Measurements from ENCODE around the gene ITCH. TPM values are rescaled to one million over a fixed set of nuclear protein-coding genes. Genes with fewer than 3 reads are reported as not detected.
"Not testable (repeated sequence)": the region's sequence is repeated elsewhere in the genome, so short reads cannot be mapped to it uniquely, and the experiment has no call there.

ITCH gene
- total RNA-seq, 1 donor from 2014 or later: 83.3 TPM

DNA sequence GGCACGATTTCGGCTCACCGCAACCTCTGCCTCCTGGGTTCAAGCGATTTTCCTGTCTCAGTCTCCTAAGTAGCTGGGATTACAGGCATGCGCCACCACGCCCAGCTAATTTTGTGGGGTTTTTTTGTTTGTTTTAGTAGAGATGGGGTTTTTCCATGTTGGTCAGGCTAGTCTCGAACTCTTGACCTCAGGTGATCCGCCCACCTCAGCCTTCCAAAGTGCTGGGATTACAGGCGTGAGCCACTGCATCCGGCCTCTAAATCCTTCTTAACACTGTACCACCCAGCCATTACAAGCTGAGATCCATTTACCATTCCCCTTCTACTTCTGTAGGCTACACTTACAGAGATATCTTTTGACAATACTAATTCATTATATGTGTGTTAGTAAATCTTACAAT lies 51.5 kb downstream of the ITCH start:
- not testable (repeated sequence) for DNase-seq (ENCODE audit: low spot score)

GRCh38 chr20:34415079-34415478 lies 52.0 kb downstream of the ITCH start:
- DNase-seq (ENCODE audit: low spot score): no peak

GRCh38 chr20:34420146-34420545 lies 57.1 kb downstream of the ITCH start:
- DNase-seq (ENCODE audit: low spot score): no peak

- no peak for DNase-seq (ENCODE audit: low spot score)
These were observed 57.9 kb downstream of the ITCH start for GRCh38 chr20:34420975-34421374.

GRCh38 chr20:34421766-34422466 lies 58.8 kb downstream of the ITCH start:
- no peak for DNase-seq (ENCODE audit: low spot score)

DNA sequence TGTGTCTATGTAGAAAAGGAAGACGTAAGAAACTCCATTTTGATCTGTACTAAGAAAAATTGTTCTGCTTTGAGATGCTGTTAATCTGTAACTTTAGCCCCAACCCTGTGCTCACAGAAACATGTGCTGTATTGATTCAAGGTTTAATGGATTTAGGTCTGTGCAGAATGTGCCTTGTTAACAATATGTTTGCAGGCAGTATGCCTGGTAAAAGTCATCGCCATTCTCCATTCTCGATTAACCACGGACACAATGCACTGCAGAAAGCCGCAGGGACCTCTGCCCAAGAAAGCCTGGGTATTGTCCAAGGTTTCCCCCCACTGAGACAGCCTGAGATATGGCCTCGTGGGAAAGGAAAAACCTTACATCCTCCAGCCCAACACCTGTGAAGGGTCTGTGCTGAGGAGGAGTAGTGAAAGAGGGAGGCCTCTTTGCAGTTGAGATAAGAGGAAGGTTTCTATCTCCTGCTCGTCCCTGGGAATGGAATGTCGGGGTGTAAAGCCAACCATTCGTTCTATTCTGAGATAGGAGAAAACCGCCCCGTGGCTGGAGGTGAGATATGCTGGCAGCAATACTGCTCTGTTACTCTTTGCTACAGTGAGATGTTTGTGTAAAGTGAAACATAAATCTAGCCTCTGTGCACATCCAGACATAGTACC lies 62.1 kb downstream of the ITCH start:
- DNase-seq (ENCODE audit: low spot score): not testable (repeated sequence)

DNA sequence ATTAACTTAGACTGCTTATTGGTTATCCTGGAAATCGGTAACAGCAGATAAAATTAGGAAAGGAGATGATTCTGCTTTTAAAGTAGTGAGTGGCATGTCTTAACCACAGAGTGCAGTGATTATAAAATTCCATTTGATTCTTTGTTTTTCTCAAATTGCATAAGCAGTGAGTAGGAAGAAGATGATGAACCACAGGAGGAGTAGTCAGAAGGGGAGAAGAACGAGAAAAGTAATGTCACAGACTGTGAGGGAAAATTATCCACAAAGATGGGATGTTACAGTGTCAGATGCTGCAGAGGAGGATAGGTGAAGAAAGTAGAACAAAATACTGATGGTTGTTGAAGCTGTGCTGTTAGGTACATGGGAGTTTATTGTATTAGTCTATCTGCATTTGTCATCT lies 63.0 kb downstream of the ITCH start:
- DNase-seq (ENCODE audit: low spot score): no peak

- DNase-seq (ENCODE audit: low spot score): no peak
These were observed 64.3 kb downstream of the ITCH start for GRCh38 chr20:34427331-34427730.

DNA sequence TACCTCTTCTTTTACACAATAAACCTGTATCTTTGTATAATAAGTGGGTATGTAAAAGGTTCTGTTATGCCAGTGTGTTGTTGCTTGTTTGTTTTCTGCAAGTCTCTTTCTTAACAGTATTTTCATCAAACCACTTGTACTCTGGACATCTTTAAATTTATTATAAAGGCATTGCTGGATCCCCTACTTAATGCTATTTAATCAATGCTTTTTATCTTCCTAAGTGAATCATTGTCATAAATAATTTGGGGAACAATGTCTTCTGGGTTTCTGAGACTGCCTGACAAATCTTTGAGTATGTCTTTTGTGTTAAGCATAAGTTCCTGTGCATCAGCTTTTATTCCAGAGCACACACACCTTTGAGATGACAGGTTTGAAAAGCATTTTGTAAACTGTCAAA lies 64.7 kb downstream of the ITCH start:
- DNase-seq (ENCODE audit: low spot score): no peak

- no peak for DNase-seq (ENCODE audit: low spot score)
These were observed 68.1 kb downstream of the ITCH start for GRCh38 chr20:34431168-34431567.

GRCh38 chr20:34432663-34433062 lies 69.6 kb downstream of the ITCH start:
- DNase-seq (ENCODE audit: low spot score): not testable (repeated sequence)

- DNase-seq (ENCODE audit: low spot score): no peak
These were observed 70.3 kb downstream of the ITCH start for GRCh38 chr20:34433391-34433790.

GRCh38 chr20:34435589-34435988 lies 72.5 kb downstream of the ITCH start:
- no peak for DNase-seq (ENCODE audit: low spot score)

GRCh38 chr20:34437330-34437986 lies 74.4 kb downstream of the ITCH start:
- DNase-seq (ENCODE audit: low spot score): no peak

GRCh38 chr20:34439168-34439567 lies 76.1 kb downstream of the ITCH start:
- no peak for DNase-seq (ENCODE audit: low spot score)

GRCh38 chr20:34441423-34441822 lies 78.3 kb downstream of the ITCH start:
- not testable (repeated sequence) for DNase-seq (ENCODE audit: low spot score)

GRCh38 chr20:34443546-34443945 lies 80.5 kb downstream of the ITCH start:
- no peak for DNase-seq (ENCODE audit: low spot score)

- no peak for DNase-seq (ENCODE audit: low spot score)
These were observed 82.3 kb downstream of the ITCH start for GRCh38 chr20:34445177-34446065.

GRCh38 chr20:34448517-34448916 lies 85.4 kb downstream of the ITCH start:
- no peak for DNase-seq (ENCODE audit: low spot score)

DNA sequence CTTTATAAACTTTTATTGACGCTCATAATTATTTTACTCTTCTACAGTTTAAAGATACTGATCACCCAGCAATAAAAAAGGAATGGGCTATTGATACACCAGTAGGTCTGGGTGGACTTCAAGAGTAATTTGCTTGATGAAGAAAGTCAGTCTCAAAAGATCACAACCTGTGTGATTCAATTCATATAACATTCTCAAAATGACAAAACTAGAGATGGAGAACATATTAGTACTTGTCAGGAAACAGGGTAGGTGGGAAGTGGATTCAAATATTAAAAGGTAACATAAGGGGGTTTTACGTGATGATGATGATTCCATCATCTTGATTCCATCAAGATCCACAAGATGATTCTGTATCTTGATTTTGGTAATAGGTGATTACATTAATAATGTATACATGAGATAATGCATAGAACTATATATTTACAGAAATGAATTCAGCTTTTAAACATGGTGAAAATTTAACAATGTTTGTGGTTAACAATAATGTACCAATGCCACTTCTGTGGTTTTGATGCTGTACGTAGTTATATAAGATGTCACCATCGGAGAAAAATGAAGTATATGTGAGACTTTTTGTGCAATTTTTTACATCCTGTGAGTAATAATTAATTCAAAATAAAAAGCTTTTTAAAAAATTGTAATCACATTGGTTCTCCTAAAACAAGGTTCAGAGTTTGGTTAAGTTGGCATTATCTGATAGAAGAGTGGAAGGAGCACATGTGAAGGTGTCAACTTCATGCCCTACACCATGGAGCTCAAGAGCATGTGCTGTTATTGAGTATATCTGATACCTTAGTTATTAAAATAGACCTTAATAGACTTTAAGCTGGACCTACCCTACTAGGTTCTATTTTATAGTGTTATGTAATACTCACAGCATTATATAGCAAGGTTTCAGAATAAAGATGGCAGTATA lies 86.9 kb downstream of the ITCH start:
- no peak for DNase-seq (ENCODE audit: low spot score)

Measured in umbilical cord (tissue), 2 donors.